Right lobe of liver (tissue), 4 donors: ENCODE measurements around the gene BLTP3B.

Experiments
- POLR2A ChIP-seq: fragments of 450-650 bp; IDR thresholded peaks from one replicate; pipeline ENCODE4 v1.6.1; 2017; ENCODE audit warnings: antibody characterized with exemption, mild to moderate bottlenecking
- TF ChIP-seq, protein P1 (sequence below), 4 donors: fragments of 200-600 bp in 3 of 4; fragments of 450-650 bp in 1 of 4; IDR thresholded peaks; one replicate each; pipeline versions ENCODE4 v1.5.1 to v1.8.0; 2016 to 2022; ENCODE audit warnings: antibody characterized with exemption in 4 of 4, mild to moderate bottlenecking in 2 of 4
- donor health status: DM: no; HTN: no; CAD: no.
- donor health status: DM: no; HTN: no; CAD: no.
- donor health status: DM: no; HTN: yes; CAD: no.

- TF ChIP-seq, protein P1, sequence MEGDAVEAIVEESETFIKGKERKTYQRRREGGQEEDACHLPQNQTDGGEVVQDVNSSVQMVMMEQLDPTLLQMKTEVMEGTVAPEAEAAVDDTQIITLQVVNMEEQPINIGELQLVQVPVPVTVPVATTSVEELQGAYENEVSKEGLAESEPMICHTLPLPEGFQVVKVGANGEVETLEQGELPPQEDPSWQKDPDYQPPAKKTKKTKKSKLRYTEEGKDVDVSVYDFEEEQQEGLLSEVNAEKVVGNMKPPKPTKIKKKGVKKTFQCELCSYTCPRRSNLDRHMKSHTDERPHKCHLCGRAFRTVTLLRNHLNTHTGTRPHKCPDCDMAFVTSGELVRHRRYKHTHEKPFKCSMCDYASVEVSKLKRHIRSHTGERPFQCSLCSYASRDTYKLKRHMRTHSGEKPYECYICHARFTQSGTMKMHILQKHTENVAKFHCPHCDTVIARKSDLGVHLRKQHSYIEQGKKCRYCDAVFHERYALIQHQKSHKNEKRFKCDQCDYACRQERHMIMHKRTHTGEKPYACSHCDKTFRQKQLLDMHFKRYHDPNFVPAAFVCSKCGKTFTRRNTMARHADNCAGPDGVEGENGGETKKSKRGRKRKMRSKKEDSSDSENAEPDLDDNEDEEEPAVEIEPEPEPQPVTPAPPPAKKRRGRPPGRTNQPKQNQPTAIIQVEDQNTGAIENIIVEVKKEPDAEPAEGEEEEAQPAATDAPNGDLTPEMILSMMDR (IDR thresholded peaks at IDR 0.05) = no peak
- TF ChIP-seq POLR2A = no peak
These were observed 41.7 kb downstream of the BLTP3B start for GRCh38 chr12:100101000-100101399.
